Activated CD4-positive, alpha-beta T cell treated with anti-CD3 and anti-CD28 coated beads, Interleukin-2, Interleukin-4, amounts not matched to agents 100 ng/mL and 50 ng/mL, durations not matched to agents 16 hours and 8 hours (primary cell): ENCODE measurements around the gene ERICH3.
"Not testable (repeated sequence)": the region's sequence is repeated elsewhere in the genome, so short reads cannot be mapped to it uniquely, and the experiment has no call there.

Experiments
- DNase-seq: peaks from one replicate; pipeline ENCODE4 v3.0.0-alpha.2; 2020; ENCODE audit warnings: low spot score

The ERICH3 gene

DNA sequence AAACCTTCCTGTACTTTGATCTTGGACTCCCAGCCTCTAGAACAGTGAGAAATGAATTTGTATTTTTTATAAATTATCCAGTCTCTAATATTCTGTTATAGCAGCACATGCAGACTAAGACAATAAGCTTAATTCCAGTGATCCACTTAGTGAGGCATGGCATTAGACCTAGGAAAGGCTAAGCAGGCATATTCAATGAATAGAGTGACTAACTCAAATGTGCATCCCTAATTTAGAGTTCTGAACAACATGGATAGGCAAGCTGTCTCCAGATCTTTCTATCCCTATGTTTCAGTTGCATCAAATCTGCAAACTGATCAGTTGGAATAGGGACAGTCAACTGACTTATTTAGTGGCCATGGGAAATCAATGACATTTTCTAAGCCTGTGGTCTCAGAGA, 4.3 kb upstream of the ERICH3 start:
- no peak for DNase-seq

DNA sequence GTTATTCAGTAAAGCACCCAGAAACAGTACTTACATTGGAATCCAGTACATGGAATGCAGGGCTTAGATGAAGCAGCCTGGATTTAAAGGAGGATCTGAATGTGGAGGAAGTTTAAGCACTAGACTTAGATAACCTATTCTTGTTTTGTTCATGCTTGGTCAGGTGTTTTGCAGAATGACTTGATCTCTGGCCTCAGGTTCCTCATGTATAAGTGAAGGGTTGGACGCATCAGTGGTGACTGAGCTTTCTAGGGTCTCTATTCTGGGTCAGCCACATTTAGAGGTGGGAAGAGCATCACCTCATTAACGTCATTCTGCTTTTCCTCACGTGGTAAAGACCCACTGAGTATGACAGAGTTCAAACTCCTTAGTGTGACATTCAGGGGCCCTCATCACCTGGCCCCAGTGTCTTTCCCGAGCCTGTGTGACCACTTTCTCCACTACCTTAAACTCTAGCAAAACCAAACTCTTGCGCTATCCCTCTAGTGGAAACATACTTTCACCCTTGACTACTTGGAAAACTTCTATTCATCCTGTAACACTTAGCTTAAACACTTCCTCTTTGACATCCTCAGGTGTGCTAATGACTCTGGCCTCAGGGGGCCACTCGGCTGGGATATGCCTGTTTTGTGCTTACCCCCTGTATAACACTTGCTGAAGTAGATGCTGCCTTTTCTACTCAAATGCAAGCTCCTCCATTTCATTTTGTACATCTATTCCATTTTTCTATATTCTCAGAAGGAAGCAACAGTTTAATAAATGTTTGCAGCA, 871 bp upstream of the ERICH3 start:
- no peak for DNase-seq

DNA sequence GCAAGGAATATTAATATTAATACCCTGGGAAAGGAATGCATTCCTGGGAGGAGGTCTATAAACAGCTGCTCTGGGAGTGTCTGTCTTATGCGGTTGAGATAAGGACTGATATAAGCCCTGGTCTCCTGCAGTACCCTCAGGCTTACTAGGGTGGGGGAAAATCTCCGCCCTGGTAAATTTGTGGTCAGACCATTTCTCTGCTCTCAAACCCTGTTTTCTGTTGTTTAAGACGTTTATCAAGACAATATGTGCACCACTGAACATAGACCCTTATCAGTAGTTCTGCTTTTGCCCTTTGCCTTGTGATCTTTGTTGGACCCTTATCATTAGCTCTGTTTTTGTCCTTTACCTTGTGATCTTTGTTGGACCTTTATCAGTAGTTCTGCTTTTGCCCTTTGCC, 2.7 kb downstream of the ERICH3 start:
- not testable (repeated sequence) for DNase-seq

DNA sequence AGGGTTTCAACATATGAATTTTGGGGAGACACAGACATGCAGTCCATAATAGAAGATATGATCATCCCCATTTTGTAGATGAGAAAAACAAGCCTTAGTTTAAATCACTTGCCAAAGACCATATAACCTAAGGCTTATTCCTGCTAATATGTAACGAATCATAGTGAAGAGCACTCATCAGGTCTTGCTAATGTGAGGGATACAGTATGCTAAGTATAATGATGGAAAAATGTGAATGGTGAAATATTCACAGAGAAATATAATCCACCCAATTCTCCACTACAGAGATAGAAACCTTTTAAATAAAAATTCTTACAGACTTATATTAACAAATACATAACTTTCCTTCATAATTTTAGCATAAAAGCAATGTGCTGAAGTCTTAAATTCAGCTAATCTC, 18.9 kb downstream of the ERICH3 start:
- DNase-seq, result no peak

DNA sequence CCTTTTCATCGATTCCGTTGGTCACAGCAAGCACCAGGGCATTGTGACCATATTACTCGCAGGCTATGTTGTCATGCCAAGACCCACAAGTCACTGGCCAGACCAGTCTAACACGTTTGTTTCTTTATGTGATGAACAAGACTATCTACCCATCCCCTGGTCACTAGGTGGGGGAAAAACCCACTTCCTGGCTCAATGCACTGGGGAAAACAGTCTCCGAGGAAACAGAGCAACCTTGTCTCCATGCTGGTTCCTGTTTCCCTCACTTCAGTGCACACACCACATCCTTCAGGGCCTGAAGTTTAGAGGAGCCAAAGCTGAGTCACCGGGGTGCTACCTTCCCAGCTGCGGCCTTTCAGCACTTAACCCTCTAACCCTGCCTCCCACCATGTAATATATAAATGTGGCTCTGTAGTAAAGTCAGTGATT, 20.9 kb downstream of the ERICH3 start:
- no peak for DNase-seq

DNA sequence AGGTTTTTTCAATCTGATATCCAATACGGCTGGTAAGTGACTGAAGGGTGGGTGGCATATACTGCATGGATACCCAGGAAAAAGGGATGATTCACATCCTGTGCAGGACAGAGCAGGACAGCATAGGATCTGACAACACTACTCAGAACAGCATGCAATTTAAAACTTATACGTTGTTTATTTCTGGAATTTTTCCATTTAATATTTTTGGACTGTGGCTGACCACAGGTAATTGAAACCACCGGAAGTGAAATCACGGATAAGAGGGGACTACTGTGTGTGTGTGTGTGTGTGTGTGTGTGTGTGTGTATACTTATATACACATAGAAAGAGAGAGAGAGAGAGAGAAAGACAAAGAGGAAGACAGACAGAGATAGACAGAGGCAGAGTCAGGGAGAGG, 23.0 kb downstream of the ERICH3 start:
- DNase-seq, result no peak

DNA sequence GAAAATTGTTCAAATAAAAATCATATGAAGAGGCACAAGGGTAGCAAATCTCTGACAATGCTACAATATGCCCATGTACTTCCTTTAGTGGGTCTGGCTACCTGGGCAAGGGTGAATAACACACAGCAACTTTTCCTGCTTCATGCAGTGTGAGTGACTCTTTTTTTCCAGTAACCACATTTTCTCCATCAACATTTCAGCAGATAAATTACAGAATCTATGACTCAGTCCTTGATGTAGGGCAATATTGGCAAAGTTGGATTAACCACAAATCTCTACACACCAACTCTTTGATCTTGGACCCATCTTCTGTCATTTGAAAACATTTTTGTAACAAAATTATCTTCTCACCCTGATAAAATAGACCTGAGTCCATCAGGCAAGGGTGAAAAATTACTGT, 31.7 kb downstream of the ERICH3 start:
- DNase-seq, result no peak

DNA sequence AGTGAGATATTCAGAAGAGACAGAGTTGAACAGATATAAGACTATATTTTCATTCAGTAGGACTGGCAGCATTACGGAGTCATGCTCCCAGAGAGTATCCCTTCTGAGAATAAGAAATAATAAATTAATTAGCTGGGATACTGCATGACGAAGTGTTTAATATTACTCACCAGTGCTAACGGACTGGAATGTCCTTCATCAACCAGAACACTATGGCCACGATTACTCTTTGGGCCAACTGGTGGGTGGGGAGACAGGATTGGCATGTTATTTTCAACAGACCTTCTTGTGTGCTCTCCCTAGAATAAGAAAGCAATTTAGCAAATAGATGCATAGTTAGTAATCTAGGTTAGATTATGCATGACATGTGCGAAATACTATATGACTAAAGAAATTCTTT, 32.4 kb downstream of the ERICH3 start:
- no peak for DNase-seq

DNA sequence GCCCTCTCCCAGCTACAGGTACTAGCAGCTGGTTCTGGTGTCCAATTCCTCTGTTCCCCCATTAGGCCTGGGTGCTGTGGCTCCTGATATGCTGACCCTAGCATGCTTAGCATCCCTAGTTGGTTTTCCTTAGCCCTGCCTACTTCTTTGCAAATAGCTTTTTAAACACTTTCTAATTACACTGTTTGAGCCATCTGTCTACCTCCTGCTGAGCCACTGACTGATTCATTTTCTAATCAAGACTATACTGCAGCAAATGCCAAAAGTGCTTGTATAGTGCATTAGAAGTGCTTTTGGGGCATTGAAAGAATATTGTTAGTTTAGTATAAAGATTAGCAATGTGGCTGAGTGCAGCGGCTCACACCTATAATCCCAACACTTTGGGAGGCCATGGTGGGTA, 36.3 kb downstream of the ERICH3 start:
- no peak for DNase-seq

DNA sequence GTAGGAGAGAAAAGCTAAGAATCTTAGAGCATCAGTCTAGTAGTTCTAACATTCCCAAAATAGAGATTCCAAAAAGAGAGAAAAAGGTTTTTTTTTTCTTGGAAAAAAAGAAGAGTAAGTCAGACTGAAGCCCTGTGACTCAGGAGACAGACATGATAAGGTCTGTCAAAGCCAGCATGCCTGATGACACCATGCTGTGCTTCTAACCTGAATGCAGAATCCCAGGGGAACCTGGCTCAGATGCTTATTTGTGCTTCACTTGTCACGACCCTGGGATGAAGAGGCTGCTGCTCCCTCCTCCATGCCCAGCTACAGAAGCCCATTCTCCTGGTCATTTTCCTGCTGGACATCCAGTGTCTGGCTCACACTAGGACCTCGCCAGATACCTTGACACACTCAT, 44.3 kb downstream of the ERICH3 start:
- no peak for DNase-seq

DNA sequence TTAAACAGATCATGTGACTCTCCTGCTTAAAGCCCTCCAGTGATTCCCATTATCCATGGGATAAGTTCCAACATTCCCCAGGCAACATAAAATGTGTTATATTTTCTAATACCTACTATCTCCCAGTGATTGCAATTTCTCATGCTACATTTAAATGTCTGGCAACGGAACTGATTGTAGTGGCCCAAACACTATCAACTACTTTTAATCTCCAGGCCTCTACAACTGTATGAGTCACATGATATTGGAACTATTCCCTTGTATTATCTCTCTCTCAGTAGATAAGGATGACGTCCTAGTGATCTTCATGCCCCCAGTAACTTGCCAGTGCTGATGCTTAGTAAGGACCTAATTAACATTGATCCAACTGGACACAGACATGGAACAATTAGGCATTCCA, 49.9 kb downstream of the ERICH3 start:
- DNase-seq, result no peak

DNA sequence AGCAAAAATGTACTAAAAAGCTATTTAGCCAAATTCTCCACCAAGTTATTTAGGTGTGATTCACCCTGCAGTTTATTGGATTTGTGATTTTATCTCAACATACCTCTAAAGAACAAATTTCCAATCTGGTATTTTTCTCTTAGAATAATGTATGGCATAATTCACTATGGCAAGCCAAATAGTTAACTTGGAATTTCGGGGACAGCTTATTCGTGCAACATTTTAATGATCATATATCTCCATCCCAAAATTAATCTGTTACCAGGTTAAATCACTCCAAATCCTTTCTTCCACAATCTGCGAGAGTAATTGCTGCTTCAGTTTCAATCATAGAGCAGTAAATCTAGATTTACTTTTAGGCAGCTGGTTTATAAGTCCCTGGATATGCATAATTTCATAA, 53.4 kb downstream of the ERICH3 start:
- DNase-seq, result no peak

DNA sequence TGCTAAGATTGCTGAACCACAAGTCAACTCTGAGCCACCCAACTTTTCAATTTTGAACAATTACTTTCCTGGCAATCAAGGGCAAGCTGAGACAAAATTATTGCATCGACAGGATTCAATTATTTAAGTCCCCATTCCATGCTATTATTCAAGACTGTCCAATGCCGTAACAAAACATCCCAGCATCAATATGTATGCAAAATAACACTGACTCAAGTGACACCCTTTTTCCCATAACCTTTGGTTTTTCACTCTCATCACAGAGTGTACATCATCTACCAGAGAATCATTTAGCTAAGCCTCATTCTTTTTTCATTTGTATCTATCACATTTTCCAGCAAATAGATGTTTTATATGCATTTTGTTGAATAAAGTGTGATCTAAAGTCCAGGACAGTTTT, 54.6 kb downstream of the ERICH3 start:
- DNase-seq, result no peak

DNA sequence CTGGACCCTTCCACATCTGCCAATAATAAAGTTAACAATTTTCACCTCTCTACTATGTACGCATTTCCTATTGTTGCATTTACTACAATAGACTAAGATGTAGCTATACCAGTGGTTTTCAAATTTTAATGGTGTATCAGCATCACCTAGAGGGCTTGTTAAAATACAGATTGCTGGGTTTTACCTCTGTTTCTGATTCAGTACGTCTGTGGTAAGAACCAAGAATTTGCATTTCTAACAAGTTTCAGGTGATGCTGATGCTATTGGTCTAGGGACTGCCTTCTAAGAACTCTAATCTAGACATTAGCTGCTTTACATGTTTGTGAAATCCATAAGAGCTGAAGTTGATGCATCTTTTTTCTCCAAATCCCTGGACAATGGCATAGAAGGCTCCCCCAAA, 59.7 kb downstream of the ERICH3 start:
- no peak for DNase-seq

DNA sequence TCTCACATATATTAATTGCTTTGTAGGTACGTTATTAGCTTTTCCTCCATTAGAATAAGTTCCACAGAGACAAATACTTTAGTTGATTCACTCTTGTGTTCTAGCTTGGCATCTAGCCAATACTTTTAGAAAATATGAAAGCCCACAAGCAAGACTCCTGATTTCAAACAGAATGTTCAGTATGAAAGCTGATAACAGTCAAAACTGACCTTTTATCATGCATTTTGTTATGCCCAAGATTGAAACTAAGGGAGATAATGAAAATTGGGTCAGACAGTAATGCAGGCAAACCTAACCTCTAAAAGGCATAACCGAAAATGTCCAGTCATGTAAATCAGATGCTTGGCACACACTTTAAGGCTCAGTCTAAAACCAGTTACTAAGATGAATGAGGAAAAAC, 61.7 kb downstream of the ERICH3 start:
- no peak for DNase-seq

DNA sequence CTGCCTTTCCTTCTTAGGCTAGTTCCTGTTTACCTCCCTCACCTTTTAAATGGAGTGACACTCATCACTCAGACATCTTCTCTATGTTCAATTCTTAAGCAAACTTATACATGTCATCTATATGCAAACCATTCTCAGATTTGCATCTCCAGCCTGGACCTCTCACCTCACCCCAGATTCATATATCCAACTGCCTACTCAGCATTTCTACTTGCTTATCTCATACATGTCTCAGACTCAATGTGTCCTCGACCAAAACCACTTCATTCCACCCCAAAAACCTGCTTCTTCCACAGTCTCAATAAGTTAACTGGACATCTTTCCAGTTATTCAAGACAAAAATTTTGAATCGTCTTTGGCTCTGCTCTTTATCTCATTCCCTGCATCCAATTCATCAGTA, 62.6 kb downstream of the ERICH3 start:
- no peak for DNase-seq

DNA sequence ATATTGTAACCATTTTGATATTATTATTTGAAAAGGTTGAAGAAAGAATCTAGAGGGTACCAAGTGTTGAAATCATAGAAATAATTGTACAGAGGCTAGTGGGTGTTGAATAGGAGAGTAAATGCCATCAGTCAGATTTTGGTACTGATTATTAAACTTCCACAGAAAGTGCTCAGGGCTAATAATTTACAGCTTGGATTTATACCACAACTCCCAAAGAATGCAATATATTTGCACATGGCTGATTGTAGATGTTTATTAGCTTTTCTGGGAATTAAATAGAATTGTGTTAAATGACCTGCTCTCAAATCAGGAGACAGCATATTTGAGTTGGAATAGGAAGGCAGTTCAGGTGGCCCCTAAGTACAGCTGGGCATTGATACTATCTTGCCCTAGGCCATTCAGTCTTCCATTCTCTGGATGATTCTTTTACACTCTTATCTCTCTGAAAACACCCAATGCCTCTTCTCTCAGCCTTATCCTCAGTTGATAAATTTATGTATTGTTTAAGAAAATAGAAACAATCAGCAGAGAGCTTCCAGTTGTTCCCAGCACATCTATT, 63.7 kb downstream of the ERICH3 start:
- no peak for DNase-seq

DNA sequence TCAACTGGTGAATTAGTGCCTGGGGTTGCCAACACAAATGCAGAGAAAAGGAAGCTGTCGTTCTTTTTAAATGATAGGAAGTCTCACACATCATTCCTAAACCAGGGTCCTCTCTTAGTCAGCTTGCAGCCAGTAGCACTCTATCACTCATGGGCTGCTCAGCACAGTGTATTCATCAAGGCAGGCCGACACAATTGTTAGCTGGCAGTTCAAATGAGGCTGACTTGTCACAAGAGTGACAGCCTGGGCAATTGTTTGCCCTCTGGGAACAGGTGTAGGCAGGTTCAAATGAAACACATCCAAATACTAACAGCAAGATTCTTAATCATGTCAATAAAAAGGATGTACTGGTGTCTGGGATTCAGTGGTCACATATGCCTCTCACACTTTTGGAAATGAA, 76.9 kb downstream of the ERICH3 start:
- DNase-seq, result no peak

DNA sequence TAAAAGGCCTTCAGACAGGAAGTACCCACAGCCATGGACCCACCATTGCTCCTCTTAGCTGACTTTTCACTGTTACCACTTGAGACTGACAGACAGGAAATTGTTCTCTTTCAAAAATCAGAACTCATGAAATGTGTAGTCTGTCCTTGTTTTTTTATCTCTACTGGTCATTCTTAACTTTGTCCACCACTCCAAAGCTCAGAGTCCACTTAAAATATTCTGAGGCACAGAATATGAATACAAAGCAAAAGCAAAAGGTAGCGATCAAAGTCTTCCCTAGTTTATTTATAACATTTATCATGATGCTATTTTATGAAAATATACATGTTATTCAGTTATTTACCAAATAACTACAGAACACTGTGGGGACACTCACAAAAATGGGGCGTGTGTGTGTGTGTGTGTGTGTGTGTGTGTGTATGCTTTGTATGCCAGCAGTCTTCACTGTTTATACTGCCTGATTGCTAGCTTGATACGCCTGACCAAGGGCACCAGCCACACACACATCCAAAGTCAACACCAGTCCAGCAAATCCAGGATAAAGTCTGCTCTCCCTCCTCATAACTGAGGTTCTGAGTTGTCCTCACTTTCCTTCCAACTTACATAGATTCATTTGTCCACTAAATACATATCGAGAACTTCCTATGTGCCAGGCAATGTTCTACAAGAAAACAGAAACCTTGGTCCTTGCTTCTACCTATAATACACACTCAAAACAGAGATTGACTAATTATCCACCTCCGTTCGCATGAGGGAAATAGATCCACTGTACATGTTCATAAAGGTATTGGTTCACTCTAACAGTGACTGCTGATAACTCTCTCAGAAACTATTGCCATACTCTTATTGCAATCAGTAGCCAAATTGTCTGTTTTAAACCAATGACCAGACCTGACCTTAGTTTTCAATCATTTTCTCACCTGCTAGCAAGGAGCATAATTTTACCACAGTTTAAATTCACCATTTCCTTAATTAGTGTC, 79.4 kb downstream of the ERICH3 start:
- no peak for DNase-seq

DNA sequence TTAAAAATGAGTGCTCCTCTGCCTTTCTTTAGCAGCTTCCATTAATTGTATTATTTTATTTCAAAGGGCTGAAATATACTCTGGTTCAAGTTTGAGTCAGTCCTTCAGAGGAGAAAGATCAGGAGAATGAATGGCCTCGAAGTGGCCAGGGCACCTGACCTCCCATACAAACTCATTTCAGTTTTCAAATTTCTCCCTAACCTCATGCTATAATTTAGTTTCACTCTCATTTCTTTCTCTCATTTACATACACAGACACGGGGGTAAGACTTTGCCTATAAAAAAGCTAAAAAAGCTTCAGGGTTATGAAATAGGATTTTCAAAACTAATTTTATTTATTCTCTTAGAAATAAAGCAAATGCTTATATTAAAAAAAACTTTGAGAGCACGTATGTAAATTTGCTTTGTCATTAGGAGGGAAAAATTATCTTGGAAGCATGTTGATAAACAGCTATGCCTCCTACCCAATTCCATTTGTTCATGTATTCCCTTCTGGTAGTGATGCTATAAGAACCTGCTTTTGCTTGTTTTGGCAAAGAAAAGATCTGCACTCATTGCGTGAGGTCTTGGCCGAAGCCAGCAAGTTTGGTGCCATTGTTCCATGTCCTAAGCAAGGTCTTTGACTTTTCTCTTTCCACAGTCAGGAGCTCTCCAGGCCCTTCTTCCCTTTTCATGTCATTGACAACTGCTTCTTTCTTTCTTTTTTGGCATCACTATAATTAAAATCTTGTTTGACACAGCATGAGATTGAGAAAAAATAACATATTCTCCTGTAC, 80.8 kb downstream of the ERICH3 start:
- no peak for DNase-seq

DNA sequence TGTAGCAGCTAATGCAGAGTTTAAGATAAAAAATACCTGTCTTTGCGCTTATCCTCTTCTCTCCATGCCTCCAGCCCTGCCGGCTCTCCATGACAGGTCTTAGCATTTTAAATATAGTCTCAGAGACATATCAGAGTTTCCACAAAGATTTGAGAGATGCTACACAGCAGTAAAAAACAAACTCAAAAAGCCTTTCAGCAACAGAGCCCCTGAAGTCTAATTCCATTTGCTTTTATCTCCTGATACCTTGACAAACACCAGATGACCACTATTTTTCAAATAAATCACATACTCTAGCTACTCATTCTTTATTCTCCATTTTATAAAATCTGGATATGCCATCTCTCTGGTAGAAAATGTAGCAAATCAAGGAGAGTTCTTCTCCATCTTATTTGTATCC, 81.6 kb downstream of the ERICH3 start:
- no peak for DNase-seq

DNA sequence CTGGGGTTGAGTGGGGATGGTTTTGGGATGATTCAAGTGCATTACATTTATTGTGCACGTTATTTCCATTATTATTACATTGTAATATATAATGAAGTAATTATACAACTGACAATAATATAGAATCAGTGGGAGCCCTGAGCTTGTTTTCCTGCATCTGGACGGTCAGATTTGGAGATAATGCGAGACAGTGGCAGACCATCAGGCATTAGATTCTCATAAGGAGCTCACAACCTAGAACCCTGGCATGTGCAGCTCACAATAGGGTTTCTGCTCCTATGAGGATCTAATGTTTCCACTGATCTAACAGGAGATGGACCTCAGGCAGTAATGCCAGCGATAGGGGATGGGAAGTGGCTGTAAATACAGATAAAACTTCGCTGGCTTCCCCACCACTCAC, 83.3 kb downstream of the ERICH3 start:
- no peak for DNase-seq
